Activated CD4-positive, CD25-positive, alpha-beta regulatory T cell treated with anti-CD3 and anti-CD28 coated beads, Interleukin-2, amount 50 U/mL, for 72 hours (primary cell): ENCODE data around the gene SNX19.
A peak's percentile ranks its signal among the peaks of the same experiment; 100 is the strongest.
"Not testable (repeated sequence)": the region's sequence is repeated elsewhere in the genome, so short reads cannot be mapped to it uniquely, and the experiment has no call there.

Experiments used
- DNase-seq: peaks from one replicate; pipeline ENCODE4 v3.0.0; 2021

Gene SNX19, protein sequence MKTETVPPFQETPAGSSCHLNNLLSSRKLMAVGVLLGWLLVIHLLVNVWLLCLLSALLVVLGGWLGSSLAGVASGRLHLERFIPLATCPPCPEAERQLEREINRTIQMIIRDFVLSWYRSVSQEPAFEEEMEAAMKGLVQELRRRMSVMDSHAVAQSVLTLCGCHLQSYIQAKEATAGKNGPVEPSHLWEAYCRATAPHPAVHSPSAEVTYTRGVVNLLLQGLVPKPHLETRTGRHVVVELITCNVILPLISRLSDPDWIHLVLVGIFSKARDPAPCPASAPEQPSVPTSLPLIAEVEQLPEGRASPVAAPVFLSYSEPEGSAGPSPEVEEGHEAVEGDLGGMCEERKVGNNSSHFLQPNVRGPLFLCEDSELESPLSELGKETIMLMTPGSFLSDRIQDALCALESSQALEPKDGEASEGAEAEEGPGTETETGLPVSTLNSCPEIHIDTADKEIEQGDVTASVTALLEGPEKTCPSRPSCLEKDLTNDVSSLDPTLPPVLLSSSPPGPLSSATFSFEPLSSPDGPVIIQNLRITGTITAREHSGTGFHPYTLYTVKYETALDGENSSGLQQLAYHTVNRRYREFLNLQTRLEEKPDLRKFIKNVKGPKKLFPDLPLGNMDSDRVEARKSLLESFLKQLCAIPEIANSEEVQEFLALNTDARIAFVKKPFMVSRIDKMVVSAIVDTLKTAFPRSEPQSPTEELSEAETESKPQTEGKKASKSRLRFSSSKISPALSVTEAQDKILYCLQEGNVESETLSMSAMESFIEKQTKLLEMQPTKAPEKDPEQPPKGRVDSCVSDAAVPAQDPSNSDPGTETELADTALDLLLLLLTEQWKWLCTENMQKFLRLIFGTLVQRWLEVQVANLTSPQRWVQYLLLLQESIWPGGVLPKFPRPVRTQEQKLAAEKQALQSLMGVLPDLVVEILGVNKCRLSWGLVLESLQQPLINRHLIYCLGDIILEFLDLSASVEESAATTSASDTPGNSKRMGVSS

GRCh38 chr11:130916238-130916855 lies at the start of gene SNX19:
TSS of gene SNX19 (minus strand) at chr11:130916479. CDS start at chr11:130915939, 540 bp downstream.
- peak; percentile 96 for DNase-seq

DNA sequence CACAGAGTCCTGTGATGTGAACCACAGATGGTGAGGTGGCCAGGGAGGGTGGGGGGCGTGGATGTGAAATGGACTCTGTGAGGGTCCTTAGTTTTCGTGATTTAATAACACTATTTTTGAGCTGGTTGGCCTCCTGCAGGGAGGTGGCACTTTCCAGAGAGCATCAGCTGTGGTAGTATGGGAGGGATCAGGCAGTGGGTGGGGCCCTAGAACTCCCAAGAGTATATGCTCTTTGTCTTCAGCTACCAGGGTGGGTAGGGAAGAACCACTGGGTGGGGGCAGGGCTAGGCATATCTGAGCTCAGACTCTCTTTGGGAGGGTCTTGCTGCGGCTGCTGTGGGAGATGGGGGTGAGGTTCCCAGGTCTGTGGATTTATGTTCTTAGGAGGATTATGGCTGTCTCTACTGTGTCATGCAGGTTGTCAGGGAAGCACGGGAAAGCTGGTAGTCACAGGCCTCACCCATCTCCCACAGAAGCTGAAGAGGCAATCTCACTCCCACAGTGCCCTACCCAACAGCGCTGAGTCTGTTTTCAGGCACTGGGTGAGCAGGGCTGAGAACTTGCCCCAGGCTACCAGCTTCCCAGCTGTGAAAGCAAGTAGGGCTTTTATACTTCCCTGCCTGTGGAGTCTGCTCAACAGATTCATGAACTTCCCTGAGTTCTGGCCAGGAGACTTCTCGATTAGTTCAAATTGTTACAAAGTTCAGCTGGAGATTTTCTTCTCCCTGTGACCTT lies 47.9 kb upstream of the SNX19 start:
- no peak for DNase-seq

GRCh38 chr11:130947889-130948288 lies 31.6 kb upstream of the SNX19 start:
- DNase-seq: no peak

DNA sequence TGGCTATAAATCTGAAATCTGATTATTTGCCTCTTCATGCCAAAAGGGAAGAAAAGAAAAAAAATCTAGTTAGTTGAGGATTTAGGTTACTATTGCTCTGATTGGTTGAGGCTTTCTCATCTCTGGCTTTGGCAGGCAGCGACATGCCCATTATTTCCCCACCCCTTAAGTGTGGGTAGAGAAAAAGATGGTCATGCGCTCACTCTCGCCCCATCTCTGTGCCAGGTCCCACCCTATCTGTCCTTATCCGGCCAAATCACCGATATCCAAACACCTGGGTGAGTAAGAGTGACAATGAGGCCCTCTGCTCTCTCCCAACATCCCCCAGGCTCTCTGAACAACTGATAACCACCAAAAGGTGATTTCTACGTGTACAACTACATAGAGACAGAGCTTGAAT lies 31.2 kb upstream of the SNX19 start:
- DNase-seq: no peak

DNA sequence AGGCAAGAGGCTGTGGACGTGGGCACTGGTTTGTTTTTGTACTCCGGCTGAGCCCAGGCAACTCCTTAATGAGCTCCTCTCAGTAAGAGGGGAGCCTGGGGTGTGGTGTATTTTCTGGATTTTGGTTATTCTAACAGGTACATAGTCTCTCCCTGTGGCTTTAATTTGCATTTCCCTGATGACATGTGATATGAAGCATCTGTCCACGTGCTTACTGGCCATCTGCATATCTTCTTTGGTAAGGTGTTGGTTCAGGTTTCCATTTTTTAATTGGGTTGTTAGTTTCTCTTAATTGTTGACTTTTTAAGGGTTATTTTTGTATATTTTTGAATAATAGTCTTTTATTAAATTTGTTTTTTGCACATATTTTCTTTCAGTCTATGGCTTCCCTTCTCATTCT lies 30.8 kb upstream of the SNX19 start:
- DNase-seq: no peak

DNA sequence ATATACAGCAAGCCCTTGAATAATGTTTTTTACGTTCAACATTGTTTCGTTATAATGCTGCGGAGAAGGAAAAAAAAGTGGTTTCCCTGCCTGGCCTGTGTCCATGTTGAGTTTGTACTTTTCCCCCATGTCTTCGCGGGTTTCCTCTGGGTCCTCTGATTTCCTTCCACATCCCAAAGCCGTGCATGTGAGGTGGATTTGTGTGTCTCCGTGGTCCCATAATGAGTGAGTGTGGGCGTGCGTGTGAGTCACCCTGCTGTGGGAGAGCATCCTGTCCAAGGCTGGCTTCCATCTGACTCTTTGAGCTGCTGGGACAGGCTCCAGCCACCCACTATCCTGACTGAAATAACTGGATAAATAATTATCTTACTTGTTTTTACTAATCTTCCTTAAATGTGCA lies 29.6 kb upstream of the SNX19 start:
- no peak for DNase-seq

DNA sequence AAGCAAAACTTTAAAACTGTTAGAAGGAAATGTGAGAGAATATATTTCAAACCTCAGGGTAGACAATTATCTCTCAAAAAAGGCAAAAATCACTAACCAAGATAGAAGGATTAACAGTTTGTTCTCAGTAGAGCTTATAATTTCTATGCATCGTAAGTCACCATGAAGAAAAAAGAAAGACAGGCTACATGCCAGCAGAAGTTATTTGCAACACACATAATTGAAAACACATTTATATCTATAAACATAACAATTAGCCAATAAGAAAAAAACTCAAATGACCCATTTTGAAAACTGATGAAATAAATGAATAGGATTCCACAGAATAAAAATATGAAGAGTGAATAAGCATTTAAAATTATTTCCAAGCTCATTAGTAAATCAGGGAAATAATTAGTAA lies 24.4 kb upstream of the SNX19 start:
- DNase-seq: no peak

- DNase-seq: no peak
Observed at GRCh38 chr11:130937051-130937450, 20.8 kb upstream of the SNX19 start.

DNA sequence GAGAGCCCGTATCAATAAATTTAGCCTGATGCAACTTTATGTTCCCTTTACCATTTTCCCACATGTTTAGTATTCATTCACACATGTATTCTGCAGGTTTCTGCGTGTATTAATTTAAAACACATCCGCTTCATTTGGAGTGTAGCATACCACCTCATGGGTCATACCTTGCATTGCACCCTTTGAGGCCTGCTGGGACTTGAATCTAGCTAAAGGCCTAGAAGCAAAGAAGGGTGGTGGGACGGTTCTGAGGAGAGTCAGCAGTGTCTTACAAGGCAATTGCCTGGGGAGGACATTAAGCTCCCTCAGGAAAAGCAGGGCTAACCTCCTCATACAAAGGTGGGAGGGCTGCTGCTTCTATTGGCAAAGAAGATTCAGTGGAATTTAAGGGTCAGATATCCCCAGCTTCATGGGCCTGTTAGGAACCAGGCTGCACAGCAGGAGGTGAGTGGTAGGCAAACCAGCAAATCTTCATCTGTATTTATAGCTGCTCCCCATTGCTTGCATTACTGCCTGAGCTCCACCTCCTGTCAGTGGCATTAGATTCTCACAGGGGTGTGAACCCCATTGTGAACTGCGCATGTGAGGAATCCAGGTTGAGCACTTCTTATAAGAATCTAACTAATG lies 15.9 kb upstream of the SNX19 start:
- no peak for DNase-seq

DNA sequence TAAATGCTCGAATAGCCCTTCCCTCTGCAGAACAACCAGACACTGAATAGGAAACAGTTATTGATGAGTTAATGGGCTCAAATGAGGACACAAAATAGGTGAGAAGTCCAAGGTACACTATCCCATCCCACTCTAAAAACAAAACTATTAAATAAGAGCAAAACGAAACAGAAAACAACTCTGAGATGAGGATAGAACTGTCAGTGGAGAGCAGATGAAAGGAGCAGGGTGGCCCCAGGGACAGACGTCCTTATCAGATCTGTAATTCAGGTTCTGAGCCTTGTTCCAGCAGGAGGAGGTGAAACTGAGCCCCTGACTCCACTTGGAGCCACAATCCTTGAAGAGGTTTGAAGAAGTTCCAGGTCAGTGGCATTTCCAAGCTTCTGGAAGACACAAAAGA lies 8.5 kb upstream of the SNX19 start:
- no peak for DNase-seq

DNA sequence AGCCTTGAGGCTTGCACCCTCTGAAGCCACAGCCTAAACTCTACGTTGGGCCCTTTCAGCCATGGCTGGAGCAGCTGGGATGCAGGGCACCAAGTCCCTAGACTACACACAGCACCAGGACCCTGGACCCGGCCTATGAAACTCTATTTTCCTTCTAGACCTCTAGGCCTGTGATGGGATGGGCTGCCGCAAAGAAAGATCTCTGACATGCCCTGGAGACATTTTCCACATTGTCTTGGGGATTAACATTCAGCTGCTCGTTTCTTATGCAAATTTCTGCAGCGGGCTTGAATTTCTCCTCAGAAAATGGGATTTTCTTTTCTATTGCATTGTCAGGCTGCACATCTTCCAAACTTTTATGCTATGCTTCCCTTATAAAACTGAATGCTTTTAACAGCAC lies 4.3 kb upstream of the SNX19 start:
- not testable (repeated sequence) for DNase-seq

DNA sequence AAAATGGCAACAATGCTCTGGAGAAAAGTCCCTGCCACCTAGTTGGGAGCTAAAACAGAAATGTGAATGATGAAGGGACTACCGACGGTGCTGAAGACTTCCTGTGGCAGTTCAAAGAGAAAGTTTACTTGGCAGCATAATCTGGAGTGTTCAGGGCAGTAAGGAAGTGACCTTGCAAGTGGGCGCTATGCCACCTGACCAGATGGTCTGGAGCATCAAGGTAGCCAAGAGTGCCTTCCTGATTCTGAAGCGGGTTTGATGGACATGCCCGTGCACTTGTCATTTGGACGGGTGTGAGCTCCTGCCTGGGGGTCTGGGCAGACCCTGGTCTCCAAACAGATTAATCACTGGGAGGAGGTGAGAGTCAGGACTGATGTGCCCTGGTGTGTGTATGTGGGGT lies 1.8 kb upstream of the SNX19 start:
- DNase-seq: no peak

- no peak for DNase-seq
Observed at GRCh38 chr11:130916910-130917309, 631 bp upstream of the SNX19 start.

DNA sequence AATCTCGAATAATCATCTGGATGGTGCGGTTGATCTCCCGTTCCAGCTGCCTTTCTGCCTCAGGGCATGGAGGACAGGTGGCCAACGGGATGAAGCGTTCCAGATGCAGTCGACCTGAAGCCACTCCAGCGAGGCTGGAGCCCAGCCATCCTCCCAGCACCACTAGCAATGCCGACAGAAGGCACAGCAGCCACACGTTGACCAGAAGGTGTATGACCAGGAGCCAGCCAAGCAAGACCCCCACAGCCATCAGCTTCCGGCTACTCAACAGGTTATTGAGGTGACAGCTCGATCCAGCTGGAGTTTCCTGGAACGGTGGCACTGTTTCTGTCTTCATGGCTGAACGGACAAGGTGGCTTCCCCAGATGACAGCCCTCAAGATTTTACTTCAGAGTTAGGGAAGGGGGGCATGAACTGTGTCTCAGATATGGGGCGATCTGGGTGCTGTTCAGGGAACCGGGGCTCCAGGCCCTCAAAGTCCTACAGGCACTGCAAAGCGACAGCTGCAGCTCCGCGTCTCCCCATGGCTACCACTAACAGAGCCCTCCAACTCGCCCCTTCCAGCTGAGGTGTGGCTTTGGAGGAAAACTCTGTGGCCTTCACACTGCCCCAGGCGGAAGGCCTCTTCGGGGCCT lies 559 bp downstream of the SNX19 start:
- DNase-seq: no peak

DNA sequence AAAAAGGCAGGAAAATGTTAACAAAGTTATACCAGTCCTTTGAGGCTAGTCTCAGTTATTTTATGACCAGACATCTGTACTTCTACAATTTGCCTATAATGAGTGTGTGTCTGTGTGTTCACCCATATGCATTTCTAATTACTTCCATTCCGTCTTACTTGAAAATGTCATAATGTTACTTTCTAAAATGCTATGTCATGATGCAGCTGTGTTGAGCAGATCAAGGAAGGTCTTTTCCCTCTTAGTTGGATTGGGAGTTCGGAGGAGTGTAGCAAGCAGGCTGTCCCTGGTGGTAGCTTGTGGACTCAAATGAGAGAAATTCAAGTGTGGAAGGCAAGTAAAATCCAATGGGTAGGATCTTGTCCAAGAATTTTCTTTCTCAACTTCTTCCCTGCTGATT lies 3.0 kb downstream of the SNX19 start:
- DNase-seq: no peak

DNA sequence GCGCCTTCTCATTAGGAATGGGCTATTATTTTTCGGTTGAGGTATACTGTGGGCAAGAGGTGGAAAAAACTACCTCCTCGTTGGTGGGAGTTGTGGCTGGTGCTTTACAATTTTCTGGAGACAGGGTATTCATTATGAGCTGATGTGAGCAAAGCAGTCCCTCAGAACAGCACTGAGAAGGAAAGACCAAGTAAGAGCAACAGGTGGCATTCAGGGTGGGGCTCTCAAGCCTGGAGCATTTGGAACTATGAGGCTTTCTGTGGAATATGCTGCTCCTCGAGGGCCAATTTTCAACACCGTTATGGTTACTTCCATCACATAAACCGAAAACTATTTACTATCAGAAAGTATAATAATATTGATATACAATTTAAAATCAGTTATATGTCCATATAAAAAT lies 3.7 kb downstream of the SNX19 start:
- no peak for DNase-seq

DNA sequence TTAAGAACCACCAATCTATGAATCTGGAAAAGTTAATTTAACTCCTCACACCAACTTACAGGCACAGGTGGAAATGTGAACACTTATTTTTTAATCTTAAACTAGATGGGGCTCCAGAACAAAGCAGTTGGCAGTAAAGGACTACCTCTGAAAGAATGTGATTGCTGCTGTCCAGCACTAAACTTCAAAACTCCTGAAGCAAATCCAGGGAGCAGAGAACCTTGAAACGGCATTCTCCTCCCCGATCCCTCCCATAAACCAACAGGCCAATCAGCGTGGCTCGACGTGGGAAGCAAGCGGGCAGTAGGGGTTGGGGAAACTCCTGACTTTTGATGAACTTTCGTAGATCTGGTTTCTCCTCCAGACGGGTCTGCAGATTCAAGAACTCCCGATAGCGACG lies 5.0 kb downstream of the SNX19 start:
- DNase-seq: no peak

DNA sequence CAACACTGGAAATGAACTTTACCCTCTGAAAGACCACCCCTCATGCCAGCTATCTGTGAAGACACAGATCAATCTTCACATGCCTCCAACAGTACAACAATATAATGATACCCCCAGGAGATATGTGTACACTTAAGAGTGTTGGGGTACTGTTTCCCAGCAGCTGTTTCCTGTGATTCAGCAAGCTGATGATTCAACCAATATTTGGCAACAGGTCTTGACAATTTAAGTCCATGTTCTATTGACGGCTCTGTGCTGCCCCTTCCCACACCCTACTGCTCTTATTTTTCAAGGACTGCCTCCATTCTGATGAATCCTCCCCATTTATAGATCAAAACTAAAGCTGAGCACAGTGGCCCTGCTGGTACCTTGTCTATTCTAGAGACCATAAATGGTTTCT lies 6.6 kb downstream of the SNX19 start:
- DNase-seq: no peak

- no peak for DNase-seq
Observed at GRCh38 chr11:130908770-130909625, 7.3 kb downstream of the SNX19 start.

GRCh38 chr11:130908061-130908460 lies 8.2 kb downstream of the SNX19 start:
- no peak for DNase-seq

DNA sequence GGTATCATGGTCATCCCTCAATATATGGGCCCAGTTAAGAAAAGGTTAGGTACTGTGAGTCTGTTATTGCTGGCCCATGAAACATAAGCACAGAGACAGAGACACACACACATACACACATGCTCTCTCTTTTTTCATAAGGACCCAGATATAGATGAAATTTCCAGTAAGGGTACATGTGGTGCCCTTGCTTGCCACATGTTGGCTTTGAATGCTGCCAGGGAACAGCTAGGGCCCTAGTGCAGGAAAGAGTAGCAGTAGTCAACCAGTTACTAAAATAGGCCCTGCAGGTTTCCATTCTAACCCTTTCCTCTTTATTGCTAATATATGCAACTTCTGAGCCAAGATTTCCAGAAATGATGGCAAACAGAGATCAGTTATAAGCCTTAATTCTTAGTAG lies 9.1 kb downstream of the SNX19 start:
- DNase-seq: no peak
